ENCODE measurements around the gene WDR82.

WDR82 gene

DNA sequence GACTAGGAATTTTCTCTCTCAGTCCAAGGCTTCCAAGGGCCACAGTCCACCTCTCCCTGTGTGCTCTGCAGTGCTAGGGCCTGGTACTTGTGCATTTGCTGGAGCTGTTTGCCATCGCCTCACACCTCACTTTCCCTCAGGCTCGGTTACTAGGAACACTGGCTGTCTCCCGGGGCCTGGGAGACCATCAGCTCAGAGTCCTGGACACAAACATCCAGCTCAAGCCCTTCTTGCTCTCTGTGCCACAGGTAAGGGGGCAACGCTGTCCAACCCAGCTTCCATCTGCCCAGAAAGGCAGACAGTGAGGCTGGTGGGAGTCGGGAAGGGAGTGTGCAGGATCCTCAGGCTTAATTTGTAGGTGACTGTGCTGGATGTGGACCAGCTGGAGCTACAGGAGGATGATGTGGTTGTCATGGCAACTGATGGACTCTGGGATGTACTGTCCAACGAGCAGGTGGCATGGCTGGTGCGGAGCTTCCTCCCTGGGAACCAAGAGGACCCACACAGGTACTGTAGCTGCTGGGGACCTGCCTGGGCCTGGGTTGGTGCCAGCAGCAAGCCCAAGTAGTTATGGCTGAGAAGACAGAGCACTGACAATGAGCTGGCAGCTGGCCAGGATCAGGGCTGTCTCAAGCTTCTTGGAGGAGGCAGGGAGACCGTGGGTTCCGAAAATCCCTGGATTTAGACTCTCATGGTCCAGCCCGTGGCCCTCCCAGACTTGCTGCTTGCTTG lies 29.5 kb downstream of the WDR82 start:
- no peak for DNase-seq (ENCODE audit: low spot score)
- in situ Hi-C loops (cut with MboI; ENCODE audit: low sequenced_read_pairs, unreplicated experiment) = no loop called here
- TF ChIP-seq CTCF (IDR thresholded peaks at IDR 0.05; ENCODE audit: borderline replicate concordance, control extremely low read depth, extremely low read depth, insufficient read depth, missing control alignments) = no peak

- DNase-seq (ENCODE audit: low spot score) = no peak
- in situ Hi-C loops (cut with MboI; ENCODE audit: low sequenced_read_pairs, unreplicated experiment) = no loop called here
- no peak for TF ChIP-seq CTCF (IDR thresholded peaks at IDR 0.05; ENCODE audit: borderline replicate concordance, control extremely low read depth, extremely low read depth, insufficient read depth, missing control alignments)
Observed at GRCh38 chr3:52248165-52248541, 30.3 kb downstream of the WDR82 start.

GRCh38 chr3:52247409-52248164 lies 30.9 kb downstream of the WDR82 start:
- in situ Hi-C loops (cut with MboI; ENCODE audit: low sequenced_read_pairs, unreplicated experiment) = no loop called here
- DNase-seq (ENCODE audit: low spot score) = peak; percentile 28
- TF ChIP-seq CTCF (IDR thresholded peaks at IDR 0.05; ENCODE audit: borderline replicate concordance, control extremely low read depth, extremely low read depth, insufficient read depth, missing control alignments) = no peak

DNA sequence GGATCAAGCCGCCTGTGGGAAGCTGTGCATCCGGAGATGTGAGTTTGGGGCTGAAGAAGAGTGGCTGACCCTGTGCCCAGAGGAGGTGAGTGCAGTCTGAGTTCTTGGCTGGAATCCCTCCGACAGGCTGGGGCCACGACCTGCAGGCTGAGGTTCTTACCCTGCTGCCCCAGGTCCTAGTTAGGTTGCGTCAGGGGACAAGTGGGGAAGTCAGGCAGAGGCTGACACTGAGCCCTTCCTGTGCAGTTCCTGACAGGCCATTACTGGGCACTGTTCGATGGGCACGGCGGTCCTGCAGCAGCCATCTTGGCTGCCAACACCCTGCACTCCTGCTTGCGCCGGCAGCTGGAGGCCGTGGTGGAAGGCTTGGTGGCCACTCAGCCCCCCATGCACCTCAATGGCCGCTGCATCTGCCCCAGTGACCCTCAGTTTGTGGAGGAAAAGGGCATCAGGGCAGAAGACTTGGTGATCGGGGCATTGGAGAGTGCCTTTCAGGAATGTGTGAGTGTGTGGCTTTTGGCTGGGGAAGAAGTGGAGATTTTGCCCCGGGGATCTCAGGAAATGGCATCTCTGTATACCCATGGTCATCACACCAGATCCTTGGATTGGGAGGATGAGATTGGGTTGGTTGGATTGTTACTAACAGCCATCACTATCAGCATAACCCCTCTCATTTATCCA lies 31.6 kb downstream of the WDR82 start:
- TF ChIP-seq CTCF (IDR thresholded peaks at IDR 0.05; ENCODE audit: borderline replicate concordance, control extremely low read depth, extremely low read depth, insufficient read depth, missing control alignments) = no peak
- in situ Hi-C loops (cut with MboI; ENCODE audit: low sequenced_read_pairs, unreplicated experiment) = no loop called here
- DNase-seq (ENCODE audit: low spot score) = peak; percentile 23

DNA sequence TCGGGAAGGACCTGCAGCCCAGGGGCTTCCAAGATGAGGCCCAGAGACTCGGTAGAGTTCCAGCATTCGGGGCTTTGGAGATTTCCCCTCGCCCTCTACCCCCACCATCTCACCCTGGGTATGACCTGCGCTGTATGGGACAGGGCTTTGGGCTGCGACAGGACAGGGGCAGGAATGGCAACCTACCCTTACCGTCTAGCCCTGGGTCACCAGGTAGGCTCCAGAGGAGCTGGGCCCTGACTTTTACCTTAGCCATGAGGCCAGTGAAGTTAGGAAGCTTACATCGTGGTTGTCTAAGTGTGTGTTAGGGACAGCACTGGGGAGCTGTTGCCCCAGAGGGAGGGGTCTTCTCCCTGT lies 32.2 kb downstream of the WDR82 start:
- in situ Hi-C loops (cut with MboI; ENCODE audit: low sequenced_read_pairs, unreplicated experiment) = no loop called here
- TF ChIP-seq CTCF (IDR thresholded peaks at IDR 0.05; ENCODE audit: borderline replicate concordance, control extremely low read depth, extremely low read depth, insufficient read depth, missing control alignments) = no peak

GRCh38 chr3:52245322-52246263 lies 32.9 kb downstream of the WDR82 start, which contains the start of gene PPM1M:
Gene PPM1M, plus strand, starts transcription at chr3:52245759. Its CDS starts 66 bp downstream, at chr3:52245825.
- TF ChIP-seq CTCF (IDR thresholded peaks at IDR 0.05; ENCODE audit: borderline replicate concordance, control extremely low read depth, extremely low read depth, insufficient read depth, missing control alignments) = no peak
- in situ Hi-C loops (cut with MboI; ENCODE audit: low sequenced_read_pairs, unreplicated experiment) = no loop called here

More for the DNA sequence above, 32.2 kb downstream of the WDR82 start:
- DNase-seq (ENCODE audit: low spot score) = peak; percentile 39

More at GRCh38 chr3:52245322-52246263, 32.9 kb downstream of the WDR82 start, which contains the start of gene PPM1M:
- DNase-seq (ENCODE audit: low spot score) = peak; percentile 80
